ENCODE data around the gene COL27A1.

DNA sequence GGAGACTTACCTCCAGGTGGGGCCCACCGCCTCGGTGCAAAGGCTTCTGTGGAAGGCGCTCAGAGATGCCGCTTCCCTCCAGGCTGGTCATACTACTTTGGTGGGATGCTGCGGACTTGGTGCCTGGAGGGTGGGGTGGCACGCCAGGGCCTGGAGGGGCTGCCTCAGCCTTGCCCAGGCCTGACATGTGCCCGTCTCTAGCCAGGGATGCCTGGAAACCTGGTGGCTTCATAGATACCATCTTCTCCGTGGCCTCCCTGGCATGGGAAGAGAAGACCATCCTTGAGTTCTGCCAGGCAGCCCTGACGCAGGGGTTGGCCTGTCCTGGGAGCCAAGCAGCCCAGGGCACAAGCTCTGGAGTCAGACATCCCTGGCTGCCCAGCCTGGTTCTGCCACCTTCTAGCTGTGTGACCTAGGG lies 202.6 kb downstream of the COL27A1 start:
- TF ChIP-seq OSR1 (CRISPR knock-in tag; IDR thresholded peaks at IDR 0.05): no peak
- TF ChIP-seq, protein P1, sequence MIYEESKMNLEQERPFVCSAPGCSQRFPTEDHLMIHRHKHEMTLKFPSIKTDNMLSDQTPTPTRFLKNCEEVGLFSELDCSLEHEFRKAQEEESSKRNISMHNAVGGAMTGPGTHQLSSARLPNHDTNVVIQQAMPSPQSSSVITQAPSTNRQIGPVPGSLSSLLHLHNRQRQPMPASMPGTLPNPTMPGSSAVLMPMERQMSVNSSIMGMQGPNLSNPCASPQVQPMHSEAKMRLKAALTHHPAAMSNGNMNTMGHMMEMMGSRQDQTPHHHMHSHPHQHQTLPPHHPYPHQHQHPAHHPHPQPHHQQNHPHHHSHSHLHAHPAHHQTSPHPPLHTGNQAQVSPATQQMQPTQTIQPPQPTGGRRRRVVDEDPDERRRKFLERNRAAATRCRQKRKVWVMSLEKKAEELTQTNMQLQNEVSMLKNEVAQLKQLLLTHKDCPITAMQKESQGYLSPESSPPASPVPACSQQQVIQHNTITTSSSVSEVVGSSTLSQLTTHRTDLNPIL (CRISPR knock-in tag; IDR thresholded peaks at IDR 0.05; ENCODE audit: low read depth): no peak
- TF ChIP-seq ZNF565 (CRISPR knock-in tag; conservative IDR thresholded peaks at IDR 0.05; ENCODE audit: low read depth): no peak
- no peak for TF ChIP-seq CSDC2 (CRISPR knock-in tag; IDR thresholded peaks at IDR 0.05)
- TF ChIP-seq, protein P2, sequence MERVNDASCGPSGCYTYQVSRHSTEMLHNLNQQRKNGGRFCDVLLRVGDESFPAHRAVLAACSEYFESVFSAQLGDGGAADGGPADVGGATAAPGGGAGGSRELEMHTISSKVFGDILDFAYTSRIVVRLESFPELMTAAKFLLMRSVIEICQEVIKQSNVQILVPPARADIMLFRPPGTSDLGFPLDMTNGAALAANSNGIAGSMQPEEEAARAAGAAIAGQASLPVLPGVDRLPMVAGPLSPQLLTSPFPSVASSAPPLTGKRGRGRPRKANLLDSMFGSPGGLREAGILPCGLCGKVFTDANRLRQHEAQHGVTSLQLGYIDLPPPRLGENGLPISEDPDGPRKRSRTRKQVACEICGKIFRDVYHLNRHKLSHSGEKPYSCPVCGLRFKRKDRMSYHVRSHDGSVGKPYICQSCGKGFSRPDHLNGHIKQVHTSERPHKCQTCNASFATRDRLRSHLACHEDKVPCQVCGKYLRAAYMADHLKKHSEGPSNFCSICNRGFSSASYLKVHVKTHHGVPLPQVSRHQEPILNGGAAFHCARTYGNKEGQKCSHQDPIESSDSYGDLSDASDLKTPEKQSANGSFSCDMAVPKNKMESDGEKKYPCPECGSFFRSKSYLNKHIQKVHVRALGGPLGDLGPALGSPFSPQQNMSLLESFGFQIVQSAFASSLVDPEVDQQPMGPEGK (CRISPR knock-in tag; IDR thresholded peaks at IDR 0.05; ENCODE audit: borderline replicate concordance): no peak
- no peak for TF ChIP-seq TCF4 (CRISPR knock-in tag; IDR thresholded peaks at IDR 0.05; ENCODE audit: borderline replicate concordance)
- no peak for TF ChIP-seq ZNF8 (CRISPR knock-in tag; IDR thresholded peaks at IDR 0.05)
- TF ChIP-seq RARB (CRISPR knock-in tag; IDR thresholded peaks at IDR 0.05): no peak
- no peak for TF ChIP-seq SNAI2 (CRISPR knock-in tag; IDR thresholded peaks at IDR 0.05)
- TF ChIP-seq ISL1 (CRISPR knock-in tag; IDR thresholded peaks at IDR 0.05): no peak
- no peak for TF ChIP-seq ZFP30 (CRISPR knock-in tag; IDR thresholded peaks at IDR 0.05)
- TF ChIP-seq, protein P3, sequence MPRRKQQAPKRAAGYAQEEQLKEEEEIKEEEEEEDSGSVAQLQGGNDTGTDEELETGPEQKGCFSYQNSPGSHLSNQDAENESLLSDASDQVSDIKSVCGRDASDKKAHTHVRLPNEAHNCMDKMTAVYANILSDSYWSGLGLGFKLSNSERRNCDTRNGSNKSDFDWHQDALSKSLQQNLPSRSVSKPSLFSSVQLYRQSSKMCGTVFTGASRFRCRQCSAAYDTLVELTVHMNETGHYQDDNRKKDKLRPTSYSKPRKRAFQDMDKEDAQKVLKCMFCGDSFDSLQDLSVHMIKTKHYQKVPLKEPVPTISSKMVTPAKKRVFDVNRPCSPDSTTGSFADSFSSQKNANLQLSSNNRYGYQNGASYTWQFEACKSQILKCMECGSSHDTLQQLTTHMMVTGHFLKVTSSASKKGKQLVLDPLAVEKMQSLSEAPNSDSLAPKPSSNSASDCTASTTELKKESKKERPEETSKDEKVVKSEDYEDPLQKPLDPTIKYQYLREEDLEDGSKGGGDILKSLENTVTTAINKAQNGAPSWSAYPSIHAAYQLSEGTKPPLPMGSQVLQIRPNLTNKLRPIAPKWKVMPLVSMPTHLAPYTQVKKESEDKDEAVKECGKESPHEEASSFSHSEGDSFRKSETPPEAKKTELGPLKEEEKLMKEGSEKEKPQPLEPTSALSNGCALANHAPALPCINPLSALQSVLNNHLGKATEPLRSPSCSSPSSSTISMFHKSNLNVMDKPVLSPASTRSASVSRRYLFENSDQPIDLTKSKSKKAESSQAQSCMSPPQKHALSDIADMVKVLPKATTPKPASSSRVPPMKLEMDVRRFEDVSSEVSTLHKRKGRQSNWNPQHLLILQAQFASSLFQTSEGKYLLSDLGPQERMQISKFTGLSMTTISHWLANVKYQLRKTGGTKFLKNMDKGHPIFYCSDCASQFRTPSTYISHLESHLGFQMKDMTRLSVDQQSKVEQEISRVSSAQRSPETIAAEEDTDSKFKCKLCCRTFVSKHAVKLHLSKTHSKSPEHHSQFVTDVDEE (CRISPR knock-in tag; IDR thresholded peaks at IDR 0.05): no peak
